Psoas muscle (tissue), 8 donors: Measurements from ENCODE around the gene CCDC3. TPM values are rescaled to one million over a fixed set of nuclear protein-coding genes. Genes with fewer than 3 reads are reported as not detected.
A peak's percentile ranks its signal among the peaks of the same experiment; 100 is the strongest.

ENCODE experiments used
- ATAC-seq, 4 donors: fragments of 200-7000 bp; cut with Tn5 transposase; one replicate each; pipeline ENCODE4 v1.9.1; 2020; ENCODE audit warnings: moderate library complexity in 3 of 4, mild to moderate bottlenecking in 2 of 4
- DNase-seq, 2 donors: peaks; one replicate each; pipeline ENCODE4 v3.0.0-alpha.2; 2020
- H3K27ac ChIP-seq: fragments of 200-600 bp; one replicate; pipeline ENCODE4 v1.8.0; 2022
- H3K27me3 ChIP-seq, 3 donors: fragments of 200-600 bp in 1 of 3; one replicate each; pipeline versions ENCODE4 v1.6.1 to v1.8.0; 2013 to 2022; ENCODE audit warnings: low read length in 2 of 3, mild to moderate bottlenecking in 2 of 3, moderate library complexity in 1 of 3; ENCODE audit not compliant: insufficient read depth in 3 of 3
- H3K36me3 ChIP-seq, 2 donors: fragments of 200-600 bp in 1 of 2; one replicate each; pipeline versions ENCODE4 v1.6.1 to v1.8.0; 2013 to 2022; ENCODE audit warnings: low read depth in 1 of 2, mild to moderate bottlenecking in 1 of 2, moderate library complexity in 1 of 2; ENCODE audit not compliant: insufficient read depth in 1 of 2
- H3K4me1 ChIP-seq: fragments of 200-600 bp; one replicate; pipeline ENCODE4 v1.8.0; 2022
- H3K4me3 ChIP-seq: fragments of 200-600 bp; one replicate; pipeline ENCODE4 v1.8.0; 2022; ENCODE audit warnings: mild to moderate bottlenecking
- H3K9me3 ChIP-seq: fragments of 200-600 bp; one replicate; pipeline ENCODE4 v1.8.0; 2022
- CTCF ChIP-seq: fragments of 200-600 bp; IDR thresholded peaks from one replicate; pipeline ENCODE4 v1.8.0; 2022; ENCODE audit warnings: antibody characterized with exemption
- WGBS, 3 donors: extraction: QIAGEN DNeasy Blood & Tissue Kit; methylation state at CpG; one replicate each; pipeline versions ENCODE4 v1.1.6 to v1.1.7; 2013; 5-methylcytosine and 5-hydroxymethylcytosine counted together
- intact Hi-C, 2 donors: fragments of 100-400 bp; cut with DNase I; formaldehyde crosslinking; loops; one replicate each; pipeline versions ENCODE4 v1.11.0 to v1.14.2; 2022
- polyA plus RNA-seq, 3 donors: library from polyadenylated mRNA; stranded (reverse); fragments of 200-250 nt; gene quantifications; one replicate each; pipeline ENCODE4 v1.2.3, GENCODE V29; 2013
- total RNA-seq, 4 donors: library from RNA; stranded (reverse); fragmentation: NEBNext Ultra II Directional in 2 of 4; extraction: Animal tissue kit (Norgen Biotek cat#: 25700) in 2 of 4; gene quantifications; one replicate each; pipeline versions ENCODE4 v1.2.1 to v1.2.4, GENCODE V29; 2021 to 2023
- donor health status: healthy with polysubstance abuse.
- donor health status: DM: no; HTN: no; CAD: no; lungs with moderate emphysema.
- donor health status: Bipolar disorder and iron deficiency.
- donor health status: healthy.
- donor health status: DM: yes; HTN: yes; CAD: no.
- donor health status: DM: no; HTN: no; CAD: no.
- donor health status: DM: no; HTN: no; CAD: no.
- donor health status: DM: yes; HTN: yes; CAD: no.

CCDC3 gene
- total and polyA plus RNA-seq, 7 donors = 1.7 to 54.2 (median 6.2) TPM

GRCh38 chr10:12961416-12962205 is 39.9 kb downstream of the CCDC3 start:
- no peak for DNase-seq
- Histone ChIP-seq H3K9me3 (peaks cover 7% of the 10 kb centered on the region), H3K4me3 (no peak overlapping the region), H3K36me3 (no peaks in the 10 kb centered on the region), H3K27ac (no peak overlapping the region), H3K27me3 (peaks cover 0 to 8% (median 0%) of the 10 kb centered on the region in 3 donors), H3K4me1 (no peaks in the 10 kb centered on the region)
- peak in 2 of 4 donors; percentile 65 to 79 for ATAC-seq
- intact Hi-C loops = no loop called here
- no peak for TF ChIP-seq CTCF
- WGBS, 3 donors = 28 to 49% (median 29%) methylated on average over 7 of the region's 7 CpGs

- Histone ChIP-seq H3K4me3 (no peak overlapping the region), H3K36me3 (no peaks in the 10 kb centered on the region), H3K27me3 (peaks cover 0 to 8% (median 0%) of the 10 kb centered on the region in 3 donors), H3K9me3 (peaks cover 7% of the 10 kb centered on the region), H3K27ac (no peak overlapping the region), H3K4me1 (no peaks in the 10 kb centered on the region)
- intact Hi-C loops = no loop called here
- TF ChIP-seq CTCF = no peak
- DNase-seq (no peak), ATAC-seq (peak in 2 of 4 donors; percentile 63 to 66)
- WGBS, 3 donors = 27 to 38% (median 34%) methylated on average over 8 of the region's 8 CpGs
Measured at GRCh38 chr10:12960941-12961340, 40.6 kb downstream of the CCDC3 start.

GRCh38 chr10:12960334-12960898 is 41.1 kb downstream of the CCDC3 start:
- Histone ChIP-seq H3K9me3 (peaks cover 7% of the 10 kb centered on the region), H3K27me3 (peaks cover 0 to 8% (median 0%) of the 10 kb centered on the region in 3 donors), H3K27ac (no peak overlapping the region), H3K4me3 (no peak overlapping the region), H3K36me3 (no peaks in the 10 kb centered on the region), H3K4me1 (no peaks in the 10 kb centered on the region)
- no peak for DNase-seq
- peak in 2 of 4 donors; percentile 61 to 71 for ATAC-seq
- TF ChIP-seq CTCF = no peak
- 24 to 30% (median 28%) methylated on average over 15 of the region's 15 CpGs for WGBS, 3 donors
- intact Hi-C loops = no loop called here

GRCh38 chr10:12958546-12959110 is 42.9 kb downstream of the CCDC3 start:
- DNase-seq (no peak), ATAC-seq (peak in 1 of 4 donors; percentile 25)
- no peak for TF ChIP-seq CTCF
- WGBS, 3 donors = 61 to 89% (median 67%) methylated on average over 5 of the region's 5 CpGs
- Histone ChIP-seq H3K4me1 (no peaks in the 10 kb centered on the region), H3K36me3 (no peaks in the 10 kb centered on the region), H3K27me3 (peaks cover 0 to 8% (median 0%) of the 10 kb centered on the region in 3 donors), H3K4me3 (no peak overlapping the region), H3K9me3 (peaks cover 7% of the 10 kb centered on the region), H3K27ac (no peak overlapping the region)
- intact Hi-C loops = no loop called here
